HEK293 (cell line): ENCODE data around the gene MTFR1L.

Experiments
- ZNF121 ChIP-seq: fragments of 450-650 bp; formaldehyde crosslinking; IDR thresholded peaks from 2 replicates; pipeline ENCODE4 v1.5.1; 2016; ENCODE audit warnings: missing biosample characterization, missing genetic modification characterization
- ZNF292 ChIP-seq: fragments of 450-650 bp; formaldehyde crosslinking; IDR thresholded peaks from 2 replicates; pipeline ENCODE4 v1.5.1; 2016; ENCODE audit warnings: low read depth, missing biosample characterization, missing genetic modification characterization, borderline replicate concordance
- TF ChIP-seq, protein P1 (sequence below): fragments of 450-650 bp; formaldehyde crosslinking; IDR thresholded peaks from 2 replicates; pipeline ENCODE4 v1.5.1; 2016; ENCODE audit warnings: missing biosample characterization, missing genetic modification characterization

DNA sequence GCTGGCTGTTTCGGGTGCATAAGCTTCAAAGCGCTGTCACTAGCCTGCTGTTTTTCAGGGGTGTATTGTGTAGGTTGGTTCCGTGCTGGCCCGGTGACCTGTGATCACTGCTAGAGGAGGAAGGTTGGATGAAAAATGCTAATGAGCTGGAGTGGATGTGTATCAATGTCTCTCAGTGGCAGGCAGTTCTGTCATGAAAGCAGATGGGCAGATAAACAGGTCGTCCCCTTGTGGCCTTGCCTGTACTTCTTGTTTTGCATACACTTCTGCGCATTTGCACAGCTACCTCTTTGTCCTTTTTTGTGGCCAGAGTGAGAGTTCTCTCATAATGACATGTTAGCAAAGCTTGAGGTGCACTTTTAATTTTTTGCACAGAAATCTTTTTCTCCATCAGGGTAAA is 16.8 kb upstream of the MTFR1L start:
- TF ChIP-seq ZNF121 (tag by site-specific recombination) (no peak), ZNF292 (tag by site-specific recombination) (no peak)
- TF ChIP-seq, protein P1, sequence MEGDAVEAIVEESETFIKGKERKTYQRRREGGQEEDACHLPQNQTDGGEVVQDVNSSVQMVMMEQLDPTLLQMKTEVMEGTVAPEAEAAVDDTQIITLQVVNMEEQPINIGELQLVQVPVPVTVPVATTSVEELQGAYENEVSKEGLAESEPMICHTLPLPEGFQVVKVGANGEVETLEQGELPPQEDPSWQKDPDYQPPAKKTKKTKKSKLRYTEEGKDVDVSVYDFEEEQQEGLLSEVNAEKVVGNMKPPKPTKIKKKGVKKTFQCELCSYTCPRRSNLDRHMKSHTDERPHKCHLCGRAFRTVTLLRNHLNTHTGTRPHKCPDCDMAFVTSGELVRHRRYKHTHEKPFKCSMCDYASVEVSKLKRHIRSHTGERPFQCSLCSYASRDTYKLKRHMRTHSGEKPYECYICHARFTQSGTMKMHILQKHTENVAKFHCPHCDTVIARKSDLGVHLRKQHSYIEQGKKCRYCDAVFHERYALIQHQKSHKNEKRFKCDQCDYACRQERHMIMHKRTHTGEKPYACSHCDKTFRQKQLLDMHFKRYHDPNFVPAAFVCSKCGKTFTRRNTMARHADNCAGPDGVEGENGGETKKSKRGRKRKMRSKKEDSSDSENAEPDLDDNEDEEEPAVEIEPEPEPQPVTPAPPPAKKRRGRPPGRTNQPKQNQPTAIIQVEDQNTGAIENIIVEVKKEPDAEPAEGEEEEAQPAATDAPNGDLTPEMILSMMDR (tag by site-specific recombination), result no peak
